ENCODE measurements around the gene FBXO22.

GRCh38 chr15:75927601-75928000, 23.9 kb downstream of the FBXO22 start:
- TF ChIP-seq CTCF (IDR thresholded peaks at IDR 0.05; ENCODE audit: insufficient read depth, low read length, poor library complexity, severe bottlenecking) (no peak), EZH2phosphoT487 (conservative IDR thresholded peaks at IDR 0.05; ENCODE audit: low read length) (no peak)
